Upper lobe of right lung (tissue), 1 donor: ENCODE results near the gene MAP4K1. TPM values are rescaled to one million over a fixed set of nuclear protein-coding genes. Genes with fewer than 3 reads are reported as not detected.

Source experiments
- ATAC-seq: fragments of 200-7000 bp; cut with Tn5 transposase; one replicate; pipeline ENCODE4 v1.9.1; 2020; ENCODE audit warnings: mild to moderate bottlenecking, moderate library complexity
- DNase-seq: peaks from one replicate; pipeline ENCODE4 v3.0.0-alpha.2; 2020
- H3K27ac ChIP-seq: fragments of 200-600 bp; one replicate; pipeline ENCODE4 v1.8.0; 2022
- H3K27me3 ChIP-seq: fragments of 200-600 bp; one replicate; pipeline ENCODE4 v1.8.0; 2022; ENCODE audit warnings: mild to moderate bottlenecking
- H3K36me3 ChIP-seq: fragments of 200-600 bp; one replicate; pipeline ENCODE4 v1.8.0; 2022
- H3K4me1 ChIP-seq: fragments of 200-600 bp; one replicate; pipeline ENCODE4 v1.8.0; 2022
- H3K4me3 ChIP-seq: fragments of 200-600 bp; one replicate; pipeline ENCODE4 v1.8.0; 2022; ENCODE audit warnings: mild to moderate bottlenecking
- H3K9me3 ChIP-seq: fragments of 200-600 bp; one replicate; pipeline ENCODE4 v1.8.0; 2022
- CTCF ChIP-seq: fragments of 200-600 bp; IDR thresholded peaks from one replicate; pipeline ENCODE4 v1.8.0; 2022; ENCODE audit warnings: antibody characterized with exemption
- intact Hi-C: fragments of 100-400 bp; cut with DNase I; formaldehyde crosslinking; loops from one replicate; pipeline ENCODE4 v1.11.0; 2022
- long read RNA-seq: library from polyadenylated mRNA; unstranded; transcript quantifications from one replicate; pipeline ENCODE4 v2.0.0, GENCODE V29; 2021
- total RNA-seq: library from RNA; stranded (reverse); fragmentation: NEBNext Ultra II Directional; extraction: Animal tissue kit (Norgen Biotek cat#: 25700); gene quantifications from one replicate; pipeline ENCODE4 v1.2.1, GENCODE V29; 2021
- donor health status: DM: no; HTN: yes; CAD: no; lungs with severe emphysema.

Gene MAP4K1
- 12.1 TPM for total RNA-seq
- long read RNA-seq, partial matches to known transcripts: 0 of 7 reads
- long read RNA-seq, other reads (novel, unspliced or antisense): 2 of 7 reads

- H3K4me3 ChIP-seq: peak within 1 kb of the TSS; percentile 82
- peaks cover 27% of the 10 kb centered on the region for H3K36me3 ChIP-seq
- intact Hi-C loops: no loop called here
- H3K4me1 ChIP-seq: peaks cover 19% of the 10 kb centered on the region
- no peak for TF ChIP-seq CTCF
- H3K27me3 ChIP-seq: no peaks in the 10 kb centered on the region
- peak; percentile 74 for DNase-seq
- peak; percentile 13 for ATAC-seq
- no peaks in the 10 kb centered on the region for H3K9me3 ChIP-seq
- peak within 1 kb of the TSS; percentile 84 for H3K27ac ChIP-seq
Measured at GRCh38 chr19:38617764-38618589, at the start of gene MAP4K1. MAP4K1 (minus strand) TSS chr19:38617953; CDS start chr19:38617895, 58 bp downstream.

GRCh38 chr19:38666663-38667511 lies 49.1 kb upstream of the MAP4K1 start:
- DNase-seq: no peak
- no peak for TF ChIP-seq CTCF

GRCh38 chr19:38665950-38666662 lies 48.4 kb upstream of the MAP4K1 start:
- intact Hi-C loops: no loop called here
- no peak overlapping the region for H3K4me3 ChIP-seq
- H3K27me3 ChIP-seq: no peaks in the 10 kb centered on the region
- ATAC-seq (peak; percentile 72), DNase-seq (peak; percentile 77)
- no peaks in the 10 kb centered on the region for H3K9me3 ChIP-seq
- peaks cover 100% of the 10 kb centered on the region for H3K4me1 ChIP-seq
- peaks cover 2% of the 10 kb centered on the region for H3K36me3 ChIP-seq
- peak overlapping the region; percentile 90 for H3K27ac ChIP-seq
- no peak for TF ChIP-seq CTCF

More at GRCh38 chr19:38666663-38667511, 49.1 kb upstream of the MAP4K1 start:
- no peaks in the 10 kb centered on the region for H3K9me3 ChIP-seq
- no peak overlapping the region for H3K4me3 ChIP-seq
- peaks cover 100% of the 10 kb centered on the region for H3K4me1 ChIP-seq
- no peaks in the 10 kb centered on the region for H3K36me3 ChIP-seq
- peak overlapping the region; percentile 90 for H3K27ac ChIP-seq
- intact Hi-C loops: no loop called here
- peak; percentile 23 for ATAC-seq
- H3K27me3 ChIP-seq: no peaks in the 10 kb centered on the region

GRCh38 chr19:38665219-38665931 lies 47.6 kb upstream of the MAP4K1 start:
- TF ChIP-seq CTCF: no peak
- intact Hi-C loops: no loop called here
- Histone ChIP-seq H3K9me3 (no peaks in the 10 kb centered on the region), H3K27me3 (no peaks in the 10 kb centered on the region), H3K36me3 (peaks cover 9% of the 10 kb centered on the region), H3K4me3 (no peak overlapping the region), H3K27ac (peak overlapping the region; percentile 90), H3K4me1 (peaks cover 100% of the 10 kb centered on the region)
- ATAC-seq: no peak
- DNase-seq: no peak
